Measurements from ENCODE around the gene PDE9A. TPM values are rescaled to one million over a fixed set of nuclear protein-coding genes. Genes with fewer than 3 reads are reported as not detected.

The PDE9A gene
- total and polyA plus RNA-seq, 2 of the 4 experiments (the other 2 are of a cell fraction), result 0.89 to 0.90 TPM

DNA sequence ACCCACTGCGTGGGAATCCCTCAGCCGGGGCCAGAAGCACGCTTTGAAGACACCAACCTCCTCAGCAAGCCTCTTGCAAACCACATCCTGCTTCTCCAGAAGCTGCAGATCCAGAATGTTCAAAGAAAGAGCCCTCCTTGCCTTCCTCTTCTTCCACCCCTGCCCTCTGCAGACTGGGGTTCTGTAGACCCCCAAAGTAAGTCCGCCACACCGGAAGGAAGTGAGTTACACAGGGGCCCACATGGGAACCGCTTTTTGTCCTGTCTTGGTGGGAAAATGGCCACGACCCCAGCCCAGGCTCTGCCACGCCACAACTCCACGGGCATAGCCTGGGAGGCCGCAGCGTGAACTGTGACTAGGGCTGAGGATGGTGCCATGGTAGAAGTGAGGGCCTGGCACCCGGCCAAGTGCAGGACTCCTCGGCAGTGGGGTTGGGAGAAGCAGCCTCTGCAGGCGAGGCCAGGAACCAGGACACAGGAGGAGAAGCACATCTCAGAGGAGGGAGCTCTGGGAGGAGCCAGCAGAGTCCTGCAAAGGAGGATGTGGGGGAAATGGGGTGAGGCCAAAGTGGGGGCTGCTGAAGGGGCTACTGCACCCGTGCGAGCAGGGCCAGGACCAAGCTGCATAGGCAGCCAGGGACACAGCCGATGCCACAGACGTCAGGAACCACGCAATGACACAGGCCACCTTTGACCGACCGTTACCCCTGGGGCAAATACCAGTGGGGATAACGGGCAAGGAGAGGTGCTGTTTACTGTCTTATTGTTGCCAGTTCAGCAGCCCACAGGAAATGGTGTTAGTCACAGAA lies 30.9 kb downstream of the PDE9A start (continued):
- TF ChIP-seq, protein P1, sequence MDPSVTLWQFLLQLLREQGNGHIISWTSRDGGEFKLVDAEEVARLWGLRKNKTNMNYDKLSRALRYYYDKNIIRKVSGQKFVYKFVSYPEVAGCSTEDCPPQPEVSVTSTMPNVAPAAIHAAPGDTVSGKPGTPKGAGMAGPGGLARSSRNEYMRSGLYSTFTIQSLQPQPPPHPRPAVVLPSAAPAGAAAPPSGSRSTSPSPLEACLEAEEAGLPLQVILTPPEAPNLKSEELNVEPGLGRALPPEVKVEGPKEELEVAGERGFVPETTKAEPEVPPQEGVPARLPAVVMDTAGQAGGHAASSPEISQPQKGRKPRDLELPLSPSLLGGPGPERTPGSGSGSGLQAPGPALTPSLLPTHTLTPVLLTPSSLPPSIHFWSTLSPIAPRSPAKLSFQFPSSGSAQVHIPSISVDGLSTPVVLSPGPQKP (IDR thresholded peaks at IDR 0.05; ENCODE audit: borderline replicate concordance, low read depth, low read length), result no peak

DNA sequence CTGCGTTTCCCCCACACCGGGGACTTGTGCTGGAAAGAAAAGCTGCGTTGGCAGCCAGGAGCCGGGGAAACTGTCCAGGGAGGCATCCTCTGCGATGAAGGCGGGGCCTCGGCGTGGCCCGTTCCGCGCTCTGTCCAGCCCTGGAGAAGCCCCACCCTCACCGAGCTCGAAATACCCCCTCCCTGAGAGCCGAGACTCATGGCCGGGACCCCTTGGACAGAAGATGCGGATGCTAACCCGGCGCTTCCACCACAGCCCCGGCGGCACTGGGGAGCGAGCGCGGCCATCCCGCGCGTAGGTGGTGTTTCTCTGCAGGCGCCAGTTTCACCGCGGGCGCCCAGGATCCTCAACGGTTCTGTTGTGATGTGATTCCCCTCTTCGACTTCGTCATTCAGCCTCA lies 31.6 kb downstream of the PDE9A start:
- no peak overlapping the region for H3K4me2 ChIP-seq (ENCODE audit: low read depth, low read length)
- peaks cover 5% of the 10 kb centered on the region for H3K27me3 ChIP-seq (ENCODE audit: control insufficient read depth, insufficient read depth, low read length)
- no peak overlapping the region for H4K5ac ChIP-seq (ENCODE audit: low read depth, low read length)
- no peaks in the 10 kb centered on the region for H3K4me1 ChIP-seq (ENCODE audit: control insufficient read depth, insufficient read depth, low read length)
- no peak overlapping the region for H3K18ac ChIP-seq (ENCODE audit: low read depth, low read length)
- no peak overlapping the region for H2AFZ ChIP-seq (replicated peaks; ENCODE audit: low read length, poor library complexity)
- no peak for ATAC-seq (ENCODE audit: low read depth)
- BruUV-seq (replicated peaks), result no TSS peak
- no peak overlapping the region for H3K23ac ChIP-seq (ENCODE audit: low read depth, low read length)
- no peak for DNase-seq
- H2AK5ac ChIP-seq (ENCODE audit: low read depth, low read length), result no peak overlapping the region
- ChIA-PET CTCF (no interaction called here), POLR2A (ENCODE audit: unreplicated experiment) (interaction anchor here (0.6 kb wide), 1 partner anchor 289 kb away, joined by 3 read pairs; no protein-coding TSS in a partner anchor)
- H2BK20ac ChIP-seq (ENCODE audit: low read depth, low read length), result no peak overlapping the region
- no peak overlapping the region for H2BK120ac ChIP-seq (ENCODE audit: low read depth, low read length)
- no peak overlapping the region for H2BK5ac ChIP-seq (ENCODE audit: low read depth, low read length, poor library complexity, severe bottlenecking)
- H3K79me1 ChIP-seq (ENCODE audit: low read depth in 1 of 2, low read length in 2 of 2), result no peaks in the 10 kb centered on the region
- 86% methylated on average over 20 of the region's 33 CpGs; no CpG with 5 or more reads in 1 of the 2 experiments for WGBS, 2 experiments (ENCODE audit: extremely low coverage in 2 of 2, insufficient read length in 1 of 2)
- no peak overlapping the region for H3K4ac ChIP-seq (ENCODE audit: low read depth, low read length)
- no peak overlapping the region for H2BK15ac ChIP-seq (ENCODE audit: low read depth, low read length)
- H3K36me3 ChIP-seq (ENCODE audit: control insufficient read depth, insufficient read depth, low read length), result no peaks in the 10 kb centered on the region
- intact Hi-C loops (cut with micrococcal nuclease), result no loop called here
- H4K20me1 ChIP-seq (ENCODE audit: insufficient read depth, low read length), result no peaks in the 10 kb centered on the region
- H3K56ac ChIP-seq (ENCODE audit: extremely low read depth, insufficient read depth, low read length), result no peak overlapping the region
- TF ChIP-seq, protein P2, sequence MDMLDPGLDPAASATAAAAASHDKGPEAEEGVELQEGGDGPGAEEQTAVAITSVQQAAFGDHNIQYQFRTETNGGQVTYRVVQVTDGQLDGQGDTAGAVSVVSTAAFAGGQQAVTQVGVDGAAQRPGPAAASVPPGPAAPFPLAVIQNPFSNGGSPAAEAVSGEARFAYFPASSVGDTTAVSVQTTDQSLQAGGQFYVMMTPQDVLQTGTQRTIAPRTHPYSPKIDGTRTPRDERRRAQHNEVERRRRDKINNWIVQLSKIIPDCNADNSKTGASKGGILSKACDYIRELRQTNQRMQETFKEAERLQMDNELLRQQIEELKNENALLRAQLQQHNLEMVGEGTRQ (IDR thresholded peaks at IDR 0.05; ENCODE audit: low read depth, low read length), result no peak
- no peak for TF ChIP-seq SMC3 (IDR thresholded peaks at IDR 0.05; ENCODE audit: low read depth, low read length)
- TF ChIP-seq RCOR1 (IDR thresholded peaks at IDR 0.05; ENCODE audit: insufficient replicate concordance, low read length), result no peak
- TF ChIP-seq, protein P3, sequence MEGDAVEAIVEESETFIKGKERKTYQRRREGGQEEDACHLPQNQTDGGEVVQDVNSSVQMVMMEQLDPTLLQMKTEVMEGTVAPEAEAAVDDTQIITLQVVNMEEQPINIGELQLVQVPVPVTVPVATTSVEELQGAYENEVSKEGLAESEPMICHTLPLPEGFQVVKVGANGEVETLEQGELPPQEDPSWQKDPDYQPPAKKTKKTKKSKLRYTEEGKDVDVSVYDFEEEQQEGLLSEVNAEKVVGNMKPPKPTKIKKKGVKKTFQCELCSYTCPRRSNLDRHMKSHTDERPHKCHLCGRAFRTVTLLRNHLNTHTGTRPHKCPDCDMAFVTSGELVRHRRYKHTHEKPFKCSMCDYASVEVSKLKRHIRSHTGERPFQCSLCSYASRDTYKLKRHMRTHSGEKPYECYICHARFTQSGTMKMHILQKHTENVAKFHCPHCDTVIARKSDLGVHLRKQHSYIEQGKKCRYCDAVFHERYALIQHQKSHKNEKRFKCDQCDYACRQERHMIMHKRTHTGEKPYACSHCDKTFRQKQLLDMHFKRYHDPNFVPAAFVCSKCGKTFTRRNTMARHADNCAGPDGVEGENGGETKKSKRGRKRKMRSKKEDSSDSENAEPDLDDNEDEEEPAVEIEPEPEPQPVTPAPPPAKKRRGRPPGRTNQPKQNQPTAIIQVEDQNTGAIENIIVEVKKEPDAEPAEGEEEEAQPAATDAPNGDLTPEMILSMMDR (conservative IDR thresholded peaks at IDR 0.05; ENCODE audit: low read depth, low read length), result no peak
- TF ChIP-seq RFX5 (IDR thresholded peaks at IDR 0.05; ENCODE audit: low read depth, low read length), result no peak
- TF ChIP-seq CHD1 (IDR thresholded peaks at IDR 0.05; ENCODE audit: low read depth, low read length), result no peak
- TF ChIP-seq MAZ (IDR thresholded peaks at IDR 0.05; ENCODE audit: borderline replicate concordance, low read depth, low read length), result no peak
- H4K91ac ChIP-seq (ENCODE audit: insufficient read depth, low read depth, low read length), result no peak overlapping the region
- H3K4me3 ChIP-seq (ENCODE audit: insufficient read depth, low read depth, low read length), result no peak overlapping the region
- no peak overlapping the region for H2AK9ac ChIP-seq (replicated peaks; ENCODE audit: low read depth, low read length, poor library complexity)
- dilution Hi-C loops (cut with HindIII; ENCODE audit: low sequenced_read_pairs, unreplicated experiment), result no loop called here
- H3K9ac ChIP-seq (ENCODE audit: low read depth, low read length), result no peak overlapping the region
- no peaks in the 10 kb centered on the region for H3K9me1 ChIP-seq (ENCODE audit: insufficient read depth, low read length)
- H4K8ac ChIP-seq (ENCODE audit: low read depth in 2 of 2, low read length in 2 of 2), result no peak overlapping the region
- no peaks in the 10 kb centered on the region for H3K9me3 ChIP-seq (ENCODE audit: control insufficient read depth, insufficient read depth, low read length)
- in situ Hi-C loops (cut with MboI; ENCODE audit: low sequenced_read_pairs), result no loop called here
- H3K14ac ChIP-seq (replicated peaks; ENCODE audit: low read depth, low read length), result no peak overlapping the region
- H3K27ac ChIP-seq (ENCODE audit: insufficient read depth, low read length), result no peak overlapping the region
